Measurements from ENCODE around the gene TSC22D2. TPM values are rescaled to one million over a fixed set of nuclear protein-coding genes. Genes with fewer than 3 reads are reported as not detected.

TSC22D2 gene
- total and polyA plus RNA-seq, 2 of the 4 experiments (the other 2 are of a cell fraction) = 12.2 to 20.5 TPM

DNA sequence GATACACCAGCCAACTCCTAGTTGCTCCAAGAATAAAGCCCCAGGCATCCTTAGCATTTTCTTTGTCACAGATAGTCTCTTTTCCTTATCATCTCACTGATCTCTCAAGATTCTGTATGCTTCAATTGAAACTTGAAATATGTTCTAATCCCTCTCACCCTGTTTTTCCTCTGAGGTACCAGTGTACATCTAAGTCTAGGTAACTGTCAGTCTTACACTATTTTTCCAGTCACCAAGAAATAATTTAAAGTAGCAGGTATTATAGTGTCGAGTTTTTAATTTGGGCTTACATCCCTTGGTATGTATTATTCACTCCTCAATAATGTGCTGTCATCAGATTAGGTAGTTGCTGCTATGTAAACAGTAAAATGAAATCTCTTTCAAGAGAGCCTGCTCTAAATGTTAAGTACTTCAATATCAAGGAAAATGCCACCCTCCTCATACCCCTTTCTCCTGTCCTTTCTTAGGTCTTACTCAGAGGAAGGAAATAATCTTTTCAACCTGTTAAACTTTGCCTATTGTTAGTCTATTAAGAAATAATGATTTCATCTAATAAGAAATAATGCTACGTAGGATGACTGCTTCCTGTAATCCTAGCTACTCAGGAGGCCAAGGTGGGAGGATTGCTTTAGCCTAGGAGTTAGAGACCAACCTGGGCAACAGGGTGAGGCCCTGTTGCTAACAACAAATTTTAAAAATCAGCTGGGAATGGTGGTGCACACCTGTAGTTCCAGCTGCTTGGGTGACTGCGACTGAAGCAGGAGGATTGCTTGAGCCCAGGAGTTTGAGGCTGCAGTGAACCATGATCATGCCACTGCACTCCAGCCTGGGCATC, 39.8 kb downstream of the TSC22D2 start:
- peak overlapping the region; percentile 75; the same call in 1 of the 2 replicates for H2BK20ac ChIP-seq (ENCODE audit: low read depth, low read length)
- H2AK9ac ChIP-seq (replicated peaks; ENCODE audit: low read depth, low read length, poor library complexity) = no peak overlapping the region
- peak overlapping the region; percentile 76 for H3K23ac ChIP-seq (ENCODE audit: low read depth, low read length)
- peak overlapping the region; percentile 95 for H2BK5ac ChIP-seq (ENCODE audit: low read depth, low read length, poor library complexity, severe bottlenecking)
- POLR2A ChIA-PET (ENCODE audit: unreplicated experiment) = no interaction called here
- TF ChIP-seq BHLHE40 (IDR thresholded peaks at IDR 0.05; ENCODE audit: low read depth, low read length) (no peak), CEBPB (IDR thresholded peaks at IDR 0.05; ENCODE audit: low read depth, low read length) (no peak), POLR2A (IDR thresholded peaks at IDR 0.05; ENCODE audit: low read depth, low read length) (no peak), MAFK (IDR thresholded peaks at IDR 0.05; ENCODE audit: low read depth, low read length) (peak; percentile 16; the same call in 1 of the 2 replicates), NFE2L2 (IDR thresholded peaks at IDR 0.05; ENCODE audit: low read depth, low read length) (no peak), RFX5 (IDR thresholded peaks at IDR 0.05; ENCODE audit: low read depth, low read length) (no peak), RAD21 (IDR thresholded peaks at IDR 0.05; ENCODE audit: low read length) (no peak), CHD1 (IDR thresholded peaks at IDR 0.05; ENCODE audit: low read depth, low read length) (no peak)
- in situ Hi-C loops (cut with MboI; ENCODE audit: low sequenced_read_pairs) = no loop called here
- peak overlapping the region; percentile 90 for H2AK5ac ChIP-seq (ENCODE audit: low read depth, low read length)
- no CpG with 5 or more reads among the region's 3 CpGs for WGBS, 2 experiments (ENCODE audit: extremely low coverage in 2 of 2, insufficient read length in 1 of 2)
- no peaks in the 10 kb centered on the region for H3K9me3 ChIP-seq (ENCODE audit: control insufficient read depth, insufficient read depth, low read length)
- H3K4me3 ChIP-seq (ENCODE audit: insufficient read depth, low read depth, low read length) = no peak overlapping the region
- peak overlapping the region; percentile 86 for H2BK120ac ChIP-seq (ENCODE audit: low read depth, low read length)
- H2BK15ac ChIP-seq (ENCODE audit: low read depth, low read length) = peak overlapping the region; percentile 79; the same call in 2 of the 3 replicates
- intact Hi-C loops (cut with micrococcal nuclease) = loop anchor here (2.0 kb wide), 1 partner anchor 33 kb away; no protein-coding TSS in a partner anchor
- H4K20me1 ChIP-seq (ENCODE audit: insufficient read depth, low read length) = peaks cover 32% of the 10 kb centered on the region; the same call in 1 of the 2 replicates
- peaks cover 4 to 48% of the 10 kb centered on the region in 2 experiments; a peak in 2 of 4 replicates for H3K79me1 ChIP-seq (ENCODE audit: low read depth in 1 of 2, low read length in 2 of 2)
- H2AFZ ChIP-seq (replicated peaks; ENCODE audit: low read length, poor library complexity) = no peak overlapping the region
- DNase-seq (no peak), ATAC-seq (ENCODE audit: low read depth) (0 out of 2 replicates have a peak, but pooled peaks have one; percentile 15)
- peak overlapping the region; percentile 77; the same call in 1 of the 2 replicates for H4K5ac ChIP-seq (ENCODE audit: low read depth, low read length)
- H3K14ac ChIP-seq (replicated peaks; ENCODE audit: low read depth, low read length) = peak overlapping the region; percentile 77
- peak overlapping the region in 1 of 2 experiments; percentile 74; a peak in 2 of 4 replicates for H4K8ac ChIP-seq (ENCODE audit: low read depth in 2 of 2, low read length in 2 of 2)
- peak overlapping the region; percentile 87 for H3K4ac ChIP-seq (ENCODE audit: low read depth, low read length)
- peak overlapping the region; percentile 73 for H3K27ac ChIP-seq (ENCODE audit: insufficient read depth, low read length)
- H3K4me1 ChIP-seq (ENCODE audit: control insufficient read depth, insufficient read depth, low read length) = peaks cover 10% of the 10 kb centered on the region
- no peaks in the 10 kb centered on the region for H3K36me3 ChIP-seq (ENCODE audit: control insufficient read depth, insufficient read depth, low read length)
- H3K4me2 ChIP-seq (ENCODE audit: low read depth, low read length) = peak overlapping the region; percentile 52
- dilution Hi-C loops (cut with HindIII; ENCODE audit: low sequenced_read_pairs, unreplicated experiment) = no loop called here
- no TSS peak for BruUV-seq (replicated peaks)
- peak overlapping the region; percentile 78 for H4K91ac ChIP-seq (ENCODE audit: insufficient read depth, low read depth, low read length)
- no peaks in the 10 kb centered on the region for H3K27me3 ChIP-seq (ENCODE audit: control insufficient read depth, insufficient read depth, low read length)
- CTCF ChIA-PET = no interaction called here
- peak overlapping the region; percentile 36; the same call in 1 of the 2 replicates for H3K56ac ChIP-seq (ENCODE audit: extremely low read depth, insufficient read depth, low read length)
- peaks cover 4% of the 10 kb centered on the region for H3K9me1 ChIP-seq (ENCODE audit: insufficient read depth, low read length)
- no peak overlapping the region for H3K9ac ChIP-seq (ENCODE audit: low read depth, low read length)
- peak overlapping the region; percentile 62; the same call in 1 of the 2 replicates for H3K18ac ChIP-seq (ENCODE audit: low read depth, low read length)
